ENCODE data around the gene TMEM120B. TPM values are rescaled to one million over a fixed set of nuclear protein-coding genes. Genes with fewer than 3 reads are reported as not detected.
A peak's percentile ranks its signal among the peaks of the same experiment; 100 is the strongest.

Gene TMEM120B
- total and polyA plus RNA-seq, 2 of the 13 experiments (the other 11 are each of a cell fraction or from before 2014, with no cell fraction given), result 7.1 to 12.9 TPM

- TF ChIP-seq, protein P1, sequence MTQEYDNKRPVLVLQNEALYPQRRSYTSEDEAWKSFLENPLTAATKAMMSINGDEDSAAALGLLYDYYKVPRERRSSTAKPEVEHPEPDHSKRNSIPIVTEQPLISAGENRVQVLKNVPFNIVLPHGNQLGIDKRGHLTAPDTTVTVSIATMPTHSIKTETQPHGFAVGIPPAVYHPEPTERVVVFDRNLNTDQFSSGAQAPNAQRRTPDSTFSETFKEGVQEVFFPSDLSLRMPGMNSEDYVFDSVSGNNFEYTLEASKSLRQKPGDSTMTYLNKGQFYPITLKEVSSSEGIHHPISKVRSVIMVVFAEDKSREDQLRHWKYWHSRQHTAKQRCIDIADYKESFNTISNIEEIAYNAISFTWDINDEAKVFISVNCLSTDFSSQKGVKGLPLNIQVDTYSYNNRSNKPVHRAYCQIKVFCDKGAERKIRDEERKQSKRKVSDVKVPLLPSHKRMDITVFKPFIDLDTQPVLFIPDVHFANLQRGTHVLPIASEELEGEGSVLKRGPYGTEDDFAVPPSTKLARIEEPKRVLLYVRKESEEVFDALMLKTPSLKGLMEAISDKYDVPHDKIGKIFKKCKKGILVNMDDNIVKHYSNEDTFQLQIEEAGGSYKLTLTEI (CRISPR knock-in tag; conservative IDR thresholded peaks at IDR 0.05), result no peak
- TF ChIP-seq AFF4 (CRISPR knock-in tag; IDR thresholded peaks at IDR 0.05) (no peak; the same call in 1 of the 2 replicates), LBX2 (CRISPR knock-in tag; IDR thresholded peaks at IDR 0.05; ENCODE audit: borderline replicate concordance) (no peak), SP1 (IDR thresholded peaks at IDR 0.05) (no peak), SP1 (CRISPR knock-in tag; IDR thresholded peaks at IDR 0.05) (no peak), MXD4 (CRISPR knock-in tag; IDR thresholded peaks at IDR 0.05) (no peak), MXI1 (IDR thresholded peaks at IDR 0.05; ENCODE audit: borderline replicate concordance, low read depth, low read length) (no peak), IRF2 (CRISPR knock-in tag; IDR thresholded peaks at IDR 0.05) (peak; percentile 47; the same call in 1 of the 2 replicates), KLF6 (CRISPR knock-in tag; IDR thresholded peaks at IDR 0.05) (0 out of 2 replicates have a peak, but pooled peaks have one; percentile 36), ZNF737 (CRISPR knock-in tag; IDR thresholded peaks at IDR 0.05; ENCODE audit: borderline replicate concordance) (no peak), KLF13 (CRISPR knock-in tag; IDR thresholded peaks at IDR 0.05) (no peak), ZNF614 (CRISPR knock-in tag; IDR thresholded peaks at IDR 0.05; ENCODE audit: borderline replicate concordance) (no peak)
- TF ChIP-seq, protein P2, sequence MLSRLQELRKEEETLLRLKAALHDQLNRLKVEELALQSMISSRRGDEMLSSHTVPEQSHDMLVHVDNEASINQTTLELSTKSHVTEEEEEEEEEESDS (CRISPR knock-in tag; IDR thresholded peaks at IDR 0.05; ENCODE audit: borderline replicate concordance), result no peak
- TF ChIP-seq, protein P3, sequence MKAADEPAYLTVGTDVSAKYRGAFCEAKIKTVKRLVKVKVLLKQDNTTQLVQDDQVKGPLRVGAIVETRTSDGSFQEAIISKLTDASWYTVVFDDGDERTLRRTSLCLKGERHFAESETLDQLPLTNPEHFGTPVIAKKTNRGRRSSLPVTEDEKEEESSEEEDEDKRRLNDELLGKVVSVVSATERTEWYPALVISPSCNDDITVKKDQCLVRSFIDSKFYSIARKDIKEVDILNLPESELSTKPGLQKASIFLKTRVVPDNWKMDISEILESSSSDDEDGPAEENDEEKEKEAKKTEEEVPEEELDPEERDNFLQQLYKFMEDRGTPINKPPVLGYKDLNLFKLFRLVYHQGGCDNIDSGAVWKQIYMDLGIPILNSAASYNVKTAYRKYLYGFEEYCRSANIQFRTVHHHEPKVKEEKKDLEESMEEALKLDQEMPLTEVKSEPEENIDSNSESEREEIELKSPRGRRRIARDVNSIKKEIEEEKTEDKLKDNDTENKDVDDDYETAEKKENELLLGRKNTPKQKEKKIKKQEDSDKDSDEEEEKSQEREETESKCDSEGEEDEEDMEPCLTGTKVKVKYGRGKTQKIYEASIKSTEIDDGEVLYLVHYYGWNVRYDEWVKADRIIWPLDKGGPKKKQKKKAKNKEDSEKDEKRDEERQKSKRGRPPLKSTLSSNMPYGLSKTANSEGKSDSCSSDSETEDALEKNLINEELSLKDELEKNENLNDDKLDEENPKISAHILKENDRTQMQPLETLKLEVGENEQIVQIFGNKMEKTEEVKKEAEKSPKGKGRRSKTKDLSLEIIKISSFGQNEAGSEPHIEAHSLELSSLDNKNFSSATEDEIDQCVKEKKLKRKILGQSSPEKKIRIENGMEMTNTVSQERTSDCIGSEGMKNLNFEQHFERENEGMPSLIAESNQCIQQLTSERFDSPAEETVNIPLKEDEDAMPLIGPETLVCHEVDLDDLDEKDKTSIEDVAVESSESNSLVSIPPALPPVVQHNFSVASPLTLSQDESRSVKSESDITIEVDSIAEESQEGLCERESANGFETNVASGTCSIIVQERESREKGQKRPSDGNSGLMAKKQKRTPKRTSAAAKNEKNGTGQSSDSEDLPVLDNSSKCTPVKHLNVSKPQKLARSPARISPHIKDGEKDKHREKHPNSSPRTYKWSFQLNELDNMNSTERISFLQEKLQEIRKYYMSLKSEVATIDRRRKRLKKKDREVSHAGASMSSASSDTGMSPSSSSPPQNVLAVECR (CRISPR knock-in tag; IDR thresholded peaks at IDR 0.05; ENCODE audit: borderline replicate concordance), result no peak
- TF ChIP-seq, protein P4, sequence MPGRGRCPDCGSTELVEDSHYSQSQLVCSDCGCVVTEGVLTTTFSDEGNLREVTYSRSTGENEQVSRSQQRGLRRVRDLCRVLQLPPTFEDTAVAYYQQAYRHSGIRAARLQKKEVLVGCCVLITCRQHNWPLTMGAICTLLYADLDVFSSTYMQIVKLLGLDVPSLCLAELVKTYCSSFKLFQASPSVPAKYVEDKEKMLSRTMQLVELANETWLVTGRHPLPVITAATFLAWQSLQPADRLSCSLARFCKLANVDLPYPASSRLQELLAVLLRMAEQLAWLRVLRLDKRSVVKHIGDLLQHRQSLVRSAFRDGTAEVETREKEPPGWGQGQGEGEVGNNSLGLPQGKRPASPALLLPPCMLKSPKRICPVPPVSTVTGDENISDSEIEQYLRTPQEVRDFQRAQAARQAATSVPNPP (CRISPR knock-in tag; IDR thresholded peaks at IDR 0.05), result no peak; the same call in 1 of the 2 replicates
These were observed 82.7 kb downstream of the TMEM120B start (continued) for GRCh38 chr12:121795034-121795968.
